ENCODE results near the gene EFEMP2.
"Not testable (repeated sequence)": the region's sequence is repeated elsewhere in the genome, so short reads cannot be mapped to it uniquely, and the experiment has no call there.

EFEMP2 gene

GRCh38 chr11:65848693-65849092 lies 23.9 kb downstream of the EFEMP2 start:
- not testable (repeated sequence) for H2BK15ac ChIP-seq (ENCODE audit: low read length); H4K91ac ChIP-seq (ENCODE audit: low read depth, low read length, poor library complexity); H2BK5ac ChIP-seq (ENCODE audit: low read length); H3K4me2 ChIP-seq (ENCODE audit: insufficient read depth, low read length, poor library complexity, severe bottlenecking); H3K79me1 ChIP-seq (ENCODE audit: low read depth, low read length); H3K4me3 ChIP-seq (ENCODE audit: low read length in 2 of 2); H2BK120ac ChIP-seq (ENCODE audit: low read depth, low read length); H3K14ac ChIP-seq (ENCODE audit: low read length); H2BK12ac ChIP-seq (ENCODE audit: low read length); H3K9ac ChIP-seq (ENCODE audit: low read depth, low read length, poor library complexity); H3K27ac ChIP-seq (replicated peaks; ENCODE audit: low read length); DNase-seq (ENCODE audit: low spot score); H3K27me3 ChIP-seq (ENCODE audit: control insufficient read depth in 3 of 3, insufficient read depth in 3 of 3, low read depth in 1 of 3, low read length in 3 of 3); H4K8ac ChIP-seq (ENCODE audit: low read depth, low read length); H2AK5ac ChIP-seq (ENCODE audit: low read depth, low read length); H3K18ac ChIP-seq (ENCODE audit: low read length); H3K23ac ChIP-seq (ENCODE audit: low read depth, low read length, poor library complexity); H2AFZ ChIP-seq (ENCODE audit: low read length); H3K4ac ChIP-seq (ENCODE audit: low read length); H3K4me1 ChIP-seq (ENCODE audit: control insufficient read depth in 2 of 2, insufficient read depth in 1 of 2, low read depth in 1 of 2, low read length in 2 of 2)
- no CpG with 5 or more reads among the region's 7 CpGs for WGBS, 2 donors (ENCODE audit: extremely low coverage in 2 of 2, insufficient read length in 2 of 2, insufficient replicate concordance in 1 of 2)
- Histone ChIP-seq H3K36me3 (replicated peaks in 1 of 2; ENCODE audit: control insufficient read depth in 2 of 2, insufficient read depth in 2 of 2, low read length in 2 of 2) (peaks cover 24% of the 10 kb centered on the region in 2 donors), H3K9me3 (replicated peaks in 1 of 2; ENCODE audit: control insufficient read depth in 2 of 2, insufficient read depth in 1 of 2, low read depth in 1 of 2, low read length in 2 of 2) (peaks cover 6 to 14% of the 10 kb centered on the region in 2 donors)

GRCh38 chr11:65847746-65848145 lies 24.9 kb downstream of the EFEMP2 start:
- Histone ChIP-seq H4K8ac (ENCODE audit: low read depth, low read length) (no peak overlapping the region), H4K91ac (ENCODE audit: low read depth, low read length, poor library complexity) (no peak overlapping the region), H2BK12ac (ENCODE audit: low read length) (no peak overlapping the region), H3K27me3 (ENCODE audit: control insufficient read depth in 3 of 3, insufficient read depth in 3 of 3, low read depth in 1 of 3, low read length in 3 of 3) (no peaks in the 10 kb centered on the region), H3K18ac (ENCODE audit: low read length) (no peak overlapping the region), H3K36me3 (replicated peaks in 1 of 2; ENCODE audit: control insufficient read depth in 2 of 2, insufficient read depth in 2 of 2, low read length in 2 of 2) (peaks cover 14 to 16% of the 10 kb centered on the region in 2 donors), H3K9me3 (replicated peaks in 1 of 2; ENCODE audit: control insufficient read depth in 2 of 2, insufficient read depth in 1 of 2, low read depth in 1 of 2, low read length in 2 of 2) (peaks cover 6 to 11% of the 10 kb centered on the region in 2 donors), H3K9ac (ENCODE audit: low read depth, low read length, poor library complexity) (no peak overlapping the region), H2BK5ac (ENCODE audit: low read length) (no peak overlapping the region), H2BK120ac (ENCODE audit: low read depth, low read length) (no peak overlapping the region), H2AK5ac (ENCODE audit: low read depth, low read length) (no peak overlapping the region), H3K14ac (ENCODE audit: low read length) (no peak overlapping the region), H3K79me1 (ENCODE audit: low read depth, low read length) (no peaks in the 10 kb centered on the region), H3K4me1 (ENCODE audit: control insufficient read depth in 2 of 2, insufficient read depth in 1 of 2, low read depth in 1 of 2, low read length in 2 of 2) (peaks cover 0 to 4% of the 10 kb centered on the region in 2 donors), H3K4me3 (ENCODE audit: low read length in 2 of 2) (no peak overlapping the region), H3K4ac (ENCODE audit: low read length) (no peak overlapping the region), H2BK15ac (ENCODE audit: low read length) (no peak overlapping the region), H3K23ac (ENCODE audit: low read depth, low read length, poor library complexity) (no peak overlapping the region), H2AFZ (ENCODE audit: low read length) (no peak overlapping the region), H3K4me2 (ENCODE audit: insufficient read depth, low read length, poor library complexity, severe bottlenecking) (no peak overlapping the region), H3K27ac (replicated peaks; ENCODE audit: low read length) (no peak overlapping the region)
- DNase-seq (ENCODE audit: low spot score) = no peak
- no CpG with 5 or more reads among the region's 3 CpGs for WGBS, 2 donors (ENCODE audit: extremely low coverage in 2 of 2, insufficient read length in 2 of 2, insufficient replicate concordance in 1 of 2)

GRCh38 chr11:65844231-65844872 lies 28.2 kb downstream of the EFEMP2 start:
- Histone ChIP-seq H3K27ac (replicated peaks; ENCODE audit: low read length) (no peak overlapping the region), H3K79me1 (ENCODE audit: low read depth, low read length) (no peaks in the 10 kb centered on the region), H2BK15ac (ENCODE audit: low read length) (no peak overlapping the region), H2AK5ac (ENCODE audit: low read depth, low read length) (no peak overlapping the region), H3K4me1 (ENCODE audit: control insufficient read depth in 2 of 2, insufficient read depth in 1 of 2, low read depth in 1 of 2, low read length in 2 of 2) (peaks cover 0 to 2% of the 10 kb centered on the region in 2 donors), H3K9ac (ENCODE audit: low read depth, low read length, poor library complexity) (no peak overlapping the region), H3K14ac (ENCODE audit: low read length) (no peak overlapping the region), H3K36me3 (replicated peaks in 1 of 2; ENCODE audit: control insufficient read depth in 2 of 2, insufficient read depth in 2 of 2, low read length in 2 of 2) (no peaks in the 10 kb centered on the region), H2BK120ac (ENCODE audit: low read depth, low read length) (no peak overlapping the region), H3K9me3 (replicated peaks in 1 of 2; ENCODE audit: control insufficient read depth in 2 of 2, insufficient read depth in 1 of 2, low read depth in 1 of 2, low read length in 2 of 2) (no peaks in the 10 kb centered on the region), H4K8ac (ENCODE audit: low read depth, low read length) (no peak overlapping the region), H3K4me3 (ENCODE audit: low read length in 2 of 2) (no peak overlapping the region), H4K91ac (ENCODE audit: low read depth, low read length, poor library complexity) (no peak overlapping the region), H3K4me2 (ENCODE audit: insufficient read depth, low read length, poor library complexity, severe bottlenecking) (no peak overlapping the region), H3K23ac (ENCODE audit: low read depth, low read length, poor library complexity) (no peak overlapping the region), H3K18ac (ENCODE audit: low read length) (no peak overlapping the region), H2BK12ac (ENCODE audit: low read length) (no peak overlapping the region), H3K4ac (ENCODE audit: low read length) (no peak overlapping the region), H2AFZ (ENCODE audit: low read length) (no peak overlapping the region), H3K27me3 (ENCODE audit: control insufficient read depth in 3 of 3, insufficient read depth in 3 of 3, low read depth in 1 of 3, low read length in 3 of 3) (no peaks in the 10 kb centered on the region), H2BK5ac (ENCODE audit: low read length) (no peak overlapping the region)
- no peak for DNase-seq (ENCODE audit: low spot score)
- no CpG with 5 or more reads among the region's 10 CpGs for WGBS, 2 donors (ENCODE audit: extremely low coverage in 2 of 2, insufficient read length in 2 of 2, insufficient replicate concordance in 1 of 2)

GRCh38 chr11:65843811-65844210 lies 28.8 kb downstream of the EFEMP2 start:
- H3K27me3 ChIP-seq (ENCODE audit: control insufficient read depth in 3 of 3, insufficient read depth in 3 of 3, low read depth in 1 of 3, low read length in 3 of 3) = no peaks in the 10 kb centered on the region
- no peak overlapping the region for H3K4ac ChIP-seq (ENCODE audit: low read length)
- H3K4me3 ChIP-seq (ENCODE audit: low read length in 2 of 2) = no peak overlapping the region
- H3K27ac ChIP-seq (replicated peaks; ENCODE audit: low read length) = no peak overlapping the region
- no peak overlapping the region for H2BK12ac ChIP-seq (ENCODE audit: low read length)
- H4K8ac ChIP-seq (ENCODE audit: low read depth, low read length) = no peak overlapping the region
- no peaks in the 10 kb centered on the region for H3K36me3 ChIP-seq (replicated peaks in 1 of 2; ENCODE audit: control insufficient read depth in 2 of 2, insufficient read depth in 2 of 2, low read length in 2 of 2)
- no peak overlapping the region for H2AK5ac ChIP-seq (ENCODE audit: low read depth, low read length)
- H4K91ac ChIP-seq (ENCODE audit: low read depth, low read length, poor library complexity) = no peak overlapping the region
- H3K4me2 ChIP-seq (ENCODE audit: insufficient read depth, low read length, poor library complexity, severe bottlenecking) = no peak overlapping the region
- no peaks in the 10 kb centered on the region for H3K4me1 ChIP-seq (ENCODE audit: control insufficient read depth in 2 of 2, insufficient read depth in 1 of 2, low read depth in 1 of 2, low read length in 2 of 2)
- no peak overlapping the region for H2BK5ac ChIP-seq (ENCODE audit: low read length)
- H3K9me3 ChIP-seq (replicated peaks in 1 of 2; ENCODE audit: control insufficient read depth in 2 of 2, insufficient read depth in 1 of 2, low read depth in 1 of 2, low read length in 2 of 2) = no peaks in the 10 kb centered on the region
- no peak overlapping the region for H3K14ac ChIP-seq (ENCODE audit: low read length)
- no CpG with 5 or more reads among the region's 3 CpGs for WGBS, 2 donors (ENCODE audit: extremely low coverage in 2 of 2, insufficient read length in 2 of 2, insufficient replicate concordance in 1 of 2)
- H2BK15ac ChIP-seq (ENCODE audit: low read length) = no peak overlapping the region
- H3K18ac ChIP-seq (ENCODE audit: low read length) = no peak overlapping the region
- H3K9ac ChIP-seq (ENCODE audit: low read depth, low read length, poor library complexity) = no peak overlapping the region
- no peak overlapping the region for H2AFZ ChIP-seq (ENCODE audit: low read length)
- H3K23ac ChIP-seq (ENCODE audit: low read depth, low read length, poor library complexity) = no peak overlapping the region
- no peaks in the 10 kb centered on the region for H3K79me1 ChIP-seq (ENCODE audit: low read depth, low read length)
- no peak for DNase-seq (ENCODE audit: low spot score)
- H2BK120ac ChIP-seq (ENCODE audit: low read depth, low read length) = no peak overlapping the region

Measured in neuronal stem cell (in vitro differentiated cells).